ENCODE measurements around the gene KIAA1217. TPM values are rescaled to one million over a fixed set of nuclear protein-coding genes. Genes with fewer than 3 reads are reported as not detected.

KIAA1217 gene
- total RNA-seq, 1 donor from 2014 or later, result 161 TPM

DNA sequence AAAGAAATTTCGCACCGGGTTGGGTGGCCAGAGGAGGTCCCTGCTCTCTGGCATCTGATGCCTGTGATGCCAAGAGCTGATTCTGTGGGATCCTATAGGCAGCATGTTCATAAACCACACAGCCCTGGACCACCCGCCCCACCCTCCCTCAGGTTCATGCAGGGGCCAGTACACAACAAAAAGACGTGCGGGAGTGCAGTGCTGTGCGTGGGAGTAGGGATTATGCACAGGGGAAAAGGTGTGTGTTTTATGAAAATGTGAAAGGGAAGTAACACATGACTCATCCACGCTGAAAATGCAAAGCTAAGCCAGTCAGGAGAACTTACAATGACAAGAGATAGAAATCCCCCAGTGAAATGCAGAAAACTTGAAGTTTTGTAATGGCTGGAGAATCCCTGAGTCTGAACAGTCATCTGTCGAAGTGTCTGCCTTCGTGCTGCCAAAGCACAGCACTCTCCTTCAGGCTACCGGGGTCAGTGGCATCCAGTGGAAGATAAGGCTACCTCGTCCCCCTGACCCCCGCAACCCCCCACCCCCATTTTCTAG is 1.1 kb downstream of the KIAA1217 start:
- peaks cover 82% of the 10 kb centered on the region for H3K4me1 Mint-ChIP-seq
- TF ChIP-seq CTCF (IDR thresholded peaks at IDR 0.05; ENCODE audit: unreplicated experiment), result no peak
- peaks cover 2% of the 10 kb centered on the region for H3K36me3 Mint-ChIP-seq
- H3K27ac Mint-ChIP-seq, result peak overlapping the region; percentile 96
- peak overlapping the region; percentile 87 for H3K4me3 Mint-ChIP-seq
- no peaks in the 10 kb centered on the region for H3K27me3 Mint-ChIP-seq (ENCODE audit: low read depth)
- DNase-seq (ENCODE audit: low spot score in 2 of 2, unreplicated experiment in 2 of 2), result no peak
- H3K9me3 Mint-ChIP-seq, result no peaks in the 10 kb centered on the region

DNA sequence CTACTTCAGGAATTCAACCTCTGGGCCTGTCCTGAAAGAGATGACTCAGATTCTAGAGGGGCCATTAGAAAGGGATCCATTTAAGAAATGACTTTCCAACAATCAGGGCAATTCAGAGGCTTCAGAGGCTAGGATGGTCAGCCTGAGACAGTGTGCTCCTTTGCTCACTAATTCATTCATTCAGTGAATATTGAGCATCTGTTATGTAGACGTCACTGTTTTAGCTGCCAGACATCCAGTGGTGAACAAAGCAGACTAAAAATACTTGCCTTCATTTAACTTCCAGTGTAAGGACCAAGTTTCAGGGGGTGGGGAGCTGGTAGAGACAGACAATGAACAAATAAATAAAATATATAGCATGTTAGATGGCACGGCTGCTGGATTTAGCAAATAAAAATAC is 1.6 kb downstream of the KIAA1217 start:
- peaks cover 2% of the 10 kb centered on the region for H3K36me3 Mint-ChIP-seq
- H3K4me1 Mint-ChIP-seq, result peaks cover 87% of the 10 kb centered on the region
- H3K4me3 Mint-ChIP-seq, result peak overlapping the region; percentile 87
- DNase-seq (ENCODE audit: low spot score in 2 of 2, unreplicated experiment in 2 of 2), result no peak
- TF ChIP-seq CTCF (IDR thresholded peaks at IDR 0.05; ENCODE audit: unreplicated experiment), result no peak
- no peaks in the 10 kb centered on the region for H3K9me3 Mint-ChIP-seq
- peak overlapping the region; percentile 74 for H3K27ac Mint-ChIP-seq
- no peaks in the 10 kb centered on the region for H3K27me3 Mint-ChIP-seq (ENCODE audit: low read depth)

GRCh38 chr10:24213266-24213665 is 4.3 kb downstream of the KIAA1217 start:
- Mint-ChIP-seq H3K36me3 (peaks cover 5% of the 10 kb centered on the region), H3K27me3 (ENCODE audit: low read depth) (no peaks in the 10 kb centered on the region), H3K4me3 (peak overlapping the region; percentile 8), H3K4me1 (peaks cover 75% of the 10 kb centered on the region), H3K27ac (no peak overlapping the region), H3K9me3 (no peaks in the 10 kb centered on the region)
- DNase-seq (ENCODE audit: low spot score in 2 of 2, unreplicated experiment in 2 of 2), result no peak
- TF ChIP-seq CTCF (IDR thresholded peaks at IDR 0.05; ENCODE audit: unreplicated experiment), result no peak

DNA sequence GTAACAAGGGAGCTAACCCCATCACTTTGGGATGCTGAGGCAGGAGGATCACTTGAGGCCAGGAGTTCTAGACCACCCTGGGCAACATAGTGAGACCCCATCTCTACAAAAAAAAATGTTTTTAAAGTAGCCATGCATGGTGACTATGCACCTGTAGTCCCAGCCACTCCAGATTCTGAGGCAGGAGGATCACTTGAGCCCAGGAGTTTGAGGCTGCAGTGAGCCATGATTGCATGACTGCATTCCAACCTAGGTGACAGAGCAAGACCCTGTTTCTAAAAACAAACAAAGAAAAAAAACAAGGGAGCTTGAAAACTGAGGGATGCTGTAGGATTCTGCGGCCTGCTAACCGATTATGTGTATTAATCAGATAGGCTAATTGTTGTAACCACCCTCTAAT is 4.9 kb downstream of the KIAA1217 start:
- Mint-ChIP-seq H3K9me3 (no peaks in the 10 kb centered on the region), H3K27me3 (ENCODE audit: low read depth) (no peaks in the 10 kb centered on the region), H3K36me3 (peaks cover 9% of the 10 kb centered on the region), H3K4me1 (peaks cover 70% of the 10 kb centered on the region), H3K4me3 (no peak overlapping the region), H3K27ac (no peak overlapping the region)
- TF ChIP-seq CTCF (IDR thresholded peaks at IDR 0.05; ENCODE audit: unreplicated experiment), result no peak
- no peak for DNase-seq (ENCODE audit: low spot score in 2 of 2, unreplicated experiment in 2 of 2)

GRCh38 chr10:24214762-24215161 is 5.8 kb downstream of the KIAA1217 start:
- Mint-ChIP-seq H3K27me3 (ENCODE audit: low read depth) (no peaks in the 10 kb centered on the region), H3K4me3 (no peak overlapping the region), H3K36me3 (peaks cover 14% of the 10 kb centered on the region), H3K4me1 (peaks cover 61% of the 10 kb centered on the region), H3K27ac (peak overlapping the region; percentile 49), H3K9me3 (no peaks in the 10 kb centered on the region)
- no peak for TF ChIP-seq CTCF (IDR thresholded peaks at IDR 0.05; ENCODE audit: unreplicated experiment)
- no peak for DNase-seq (ENCODE audit: low spot score in 2 of 2, unreplicated experiment in 2 of 2)

GRCh38 chr10:24215196-24215595 is 6.3 kb downstream of the KIAA1217 start:
- no peaks in the 10 kb centered on the region for H3K9me3 Mint-ChIP-seq
- H3K36me3 Mint-ChIP-seq, result peaks cover 17% of the 10 kb centered on the region
- H3K27ac Mint-ChIP-seq, result peak overlapping the region; percentile 64
- no peak for DNase-seq (ENCODE audit: low spot score in 2 of 2, unreplicated experiment in 2 of 2)
- no peak overlapping the region for H3K4me3 Mint-ChIP-seq
- H3K4me1 Mint-ChIP-seq, result peaks cover 57% of the 10 kb centered on the region
- no peaks in the 10 kb centered on the region for H3K27me3 Mint-ChIP-seq (ENCODE audit: low read depth)
- TF ChIP-seq CTCF (IDR thresholded peaks at IDR 0.05; ENCODE audit: unreplicated experiment), result no peak
